Mesendoderm (in vitro differentiated cells): ENCODE data around the gene NT5C3B. TPM values are rescaled to one million over a fixed set of nuclear protein-coding genes. Genes with fewer than 3 reads are reported as not detected.
"Not testable (repeated sequence)": the region's sequence is repeated elsewhere in the genome, so short reads cannot be mapped to it uniquely, and the experiment has no call there.

ENCODE experiments used
- DNase-seq: peaks from one replicate; pipeline ENCODE4 v3.0.0; 2013
- H2AK5ac ChIP-seq: 2 replicates; pipeline ENCODE4 v1.6.1; 2013; ENCODE audit warnings: low read length, inconsistent platforms
- H2BK120ac ChIP-seq: 2 replicates; pipeline ENCODE4 v1.6.1; 2013; ENCODE audit warnings: low read depth, mild to moderate bottlenecking, low read length, moderate library complexity, mixed read lengths
- H2BK15ac ChIP-seq: replicated peaks from 2 replicates; pipeline ENCODE4 v1.6.1; 2013; ENCODE audit warnings: low read depth, mild to moderate bottlenecking, moderate library complexity
- H2BK5ac ChIP-seq: 2 replicates; pipeline ENCODE4 v1.6.1; 2013; ENCODE audit warnings: low read length, inconsistent platforms
- H3K18ac ChIP-seq: 2 replicates; pipeline ENCODE4 v1.6.1; 2013; ENCODE audit warnings: mild to moderate bottlenecking, low read length, mixed read lengths
- H3K23ac ChIP-seq: one replicate; pipeline ENCODE4 v1.6.1; 2013; ENCODE audit warnings: low read length
- H3K27ac ChIP-seq: 2 replicates; pipeline ENCODE4 v1.5.1; 2013; ENCODE audit warnings: low read depth, mild to moderate bottlenecking, inconsistent platforms, low read length, moderate library complexity
- H3K27me3 ChIP-seq: 2 replicates; pipeline ENCODE4 v1.6.1; 2013; ENCODE audit warnings: low read length, control low read depth, mild to moderate bottlenecking, inconsistent platforms; ENCODE audit not compliant: insufficient read depth, poor library complexity
- H3K36me3 ChIP-seq: 2 replicates; pipeline ENCODE4 v1.6.1; 2013; ENCODE audit warnings: low read length, inconsistent platforms; ENCODE audit not compliant: control insufficient read depth, insufficient read depth
- H3K4ac ChIP-seq: one replicate; pipeline ENCODE4 v1.6.1; 2013; ENCODE audit warnings: low read depth, mild to moderate bottlenecking, low read length, moderate library complexity
- H3K4me1 ChIP-seq: 2 replicates; pipeline ENCODE4 v1.6.1; 2013; ENCODE audit warnings: low read depth, low read length, inconsistent platforms; ENCODE audit not compliant: control insufficient read depth
- H3K4me2 ChIP-seq: 2 replicates; pipeline ENCODE4 v1.6.1; 2013; ENCODE audit warnings: low read length
- H3K4me3 ChIP-seq: 2 replicates; pipeline ENCODE4 v1.5.1; 2013; ENCODE audit warnings: mild to moderate bottlenecking, low read length
- H3K56ac ChIP-seq: one replicate; pipeline ENCODE4 v1.6.1; 2013; ENCODE audit warnings: low read length
- H3K79me1 ChIP-seq: 2 replicates; pipeline ENCODE4 v1.6.1; 2013; ENCODE audit warnings: low read length, inconsistent platforms
- H3K79me2 ChIP-seq: 2 replicates; pipeline ENCODE4 v1.6.1; 2013; ENCODE audit warnings: mild to moderate bottlenecking, low read length; ENCODE audit not compliant: control insufficient read depth, insufficient read depth
- H3K9ac ChIP-seq: 2 replicates; pipeline ENCODE4 v1.6.1; 2013; ENCODE audit warnings: low read length, inconsistent platforms
- H4K5ac ChIP-seq: one replicate; pipeline ENCODE4 v1.6.1; 2013; ENCODE audit warnings: low read length
- H4K8ac ChIP-seq: one replicate; pipeline ENCODE4 v1.6.1; 2013; ENCODE audit warnings: low read depth, mild to moderate bottlenecking, control low read depth, low read length, moderate library complexity
- whole genome bisulfite sequencing: extraction: QIAGEN DNeasy Blood & Tissue Kit; methylation state at CpG from one replicate; pipeline ENCODE4 v1.1.7; 2013; ENCODE audit warnings: low lambda C conversion rate, missing lambda C conversion rate; ENCODE audit not compliant: insufficient coverage; ENCODE audit errors: extremely low coverage; 5-methylcytosine and 5-hydroxymethylcytosine counted together
- polyA plus RNA-seq, 2 experiments: library from polyadenylated mRNA; stranded (reverse); fragments of 200-250 nt; gene quantifications; one replicate each; pipeline ENCODE4 v1.2.3, GENCODE V29; 2013

The NT5C3B gene
- 57.5 TPM for polyA plus RNA-seq (2013, experiment 1 of 2)
- 59.6 TPM for polyA plus RNA-seq (2013, experiment 2 of 2)

DNA sequence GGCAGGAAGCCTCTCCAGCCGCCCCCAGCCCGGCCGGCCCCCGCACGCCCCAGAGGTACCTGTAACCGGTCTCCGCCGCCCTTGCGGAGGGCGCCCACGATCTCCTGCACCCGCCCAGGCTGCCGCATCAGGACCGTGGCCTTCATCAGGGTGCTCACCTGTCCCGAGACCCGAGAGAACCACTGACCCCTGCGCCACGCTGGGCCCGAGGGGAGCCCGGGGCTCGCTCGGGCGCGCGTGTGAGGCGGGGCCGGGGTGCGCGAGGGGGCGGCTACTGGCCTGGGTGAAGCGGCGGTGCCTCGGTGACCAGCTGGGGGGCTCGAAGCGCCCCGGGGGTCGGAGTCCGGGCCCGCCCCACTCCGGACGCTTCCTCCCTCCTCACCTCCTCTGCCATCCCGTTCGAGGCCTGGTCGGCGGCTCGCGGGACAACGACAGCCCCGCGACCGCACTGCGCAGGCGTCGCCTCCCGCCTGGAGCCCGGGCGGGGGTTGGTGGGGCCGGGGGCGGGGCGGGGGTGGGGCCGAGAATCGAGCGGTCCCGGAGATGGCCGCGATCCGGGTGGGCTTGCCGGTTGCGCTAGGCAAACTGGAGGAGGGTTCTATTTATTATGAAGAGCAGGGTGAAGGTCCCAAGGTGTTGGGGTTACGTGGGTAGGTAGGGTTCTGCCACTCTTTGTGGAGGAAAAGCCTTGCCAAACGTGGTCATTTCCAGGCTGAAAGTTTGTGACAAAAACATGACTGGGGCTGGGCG, at the start of gene NT5C3B:
TSS of gene NT5C3B (minus strand) at position 433 of the 750 bp plus-strand sequence. CDS start at position 394, 39 bp downstream.
- H4K8ac ChIP-seq, result peak within 1 kb of the TSS; percentile 57
- peak within 1 kb of the TSS; percentile 97 for H3K56ac ChIP-seq
- WGBS, result no CpG with 5 or more reads among the region's 72 CpGs
- H3K4me1 ChIP-seq, result peaks cover 2% of the 10 kb centered on the region
- no peak within 1 kb of the TSS for H3K27ac ChIP-seq
- no peak within 1 kb of the TSS for H2BK15ac ChIP-seq
- DNase-seq, result peak; percentile 48
- peak within 1 kb of the TSS; percentile 63 for H3K4ac ChIP-seq
- no peak within 1 kb of the TSS for H2AK5ac ChIP-seq
- no peaks in the 10 kb centered on the region for H3K79me2 ChIP-seq
- H4K5ac ChIP-seq, result no peak within 1 kb of the TSS
- H3K79me1 ChIP-seq, result peaks cover 1% of the 10 kb centered on the region
- H3K36me3 ChIP-seq, result peaks cover 2% of the 10 kb centered on the region
- peak within 1 kb of the TSS; percentile 87 for H3K4me3 ChIP-seq
- no peak within 1 kb of the TSS for H2BK120ac ChIP-seq
- H3K4me2 ChIP-seq, result peak within 1 kb of the TSS; percentile 70
- H3K27me3 ChIP-seq, result no peaks in the 10 kb centered on the region
- no peak within 1 kb of the TSS for H3K23ac ChIP-seq
- peak within 1 kb of the TSS; percentile 92 for H3K9ac ChIP-seq
- peak within 1 kb of the TSS; percentile 53 for H3K18ac ChIP-seq
- H2BK5ac ChIP-seq, result no peak within 1 kb of the TSS

GRCh38 chr17:41885733-41886132, 49.7 kb upstream of the NT5C3B start:
- Histone ChIP-seq H3K4me2 (no peak overlapping the region), H3K4me3 (no peak overlapping the region), H3K4me1 (no peaks in the 10 kb centered on the region), H2AK5ac (no peak overlapping the region), H3K79me2 (peaks cover 2% of the 10 kb centered on the region), H3K4ac (no peak overlapping the region), H3K56ac (no peak overlapping the region), H3K18ac (no peak overlapping the region), H4K5ac (no peak overlapping the region), H2BK15ac (no peak overlapping the region), H3K27ac (no peak overlapping the region), H4K8ac (no peak overlapping the region), H3K36me3 (peaks cover 41% of the 10 kb centered on the region), H3K9ac (no peak overlapping the region), H2BK5ac (no peak overlapping the region), H3K23ac (no peak overlapping the region), H2BK120ac (no peak overlapping the region), H3K79me1 (peaks cover 16% of the 10 kb centered on the region), H3K27me3 (no peaks in the 10 kb centered on the region)
- peak; percentile 22 for DNase-seq
- no CpG with 5 or more reads among the region's 6 CpGs for WGBS

DNA sequence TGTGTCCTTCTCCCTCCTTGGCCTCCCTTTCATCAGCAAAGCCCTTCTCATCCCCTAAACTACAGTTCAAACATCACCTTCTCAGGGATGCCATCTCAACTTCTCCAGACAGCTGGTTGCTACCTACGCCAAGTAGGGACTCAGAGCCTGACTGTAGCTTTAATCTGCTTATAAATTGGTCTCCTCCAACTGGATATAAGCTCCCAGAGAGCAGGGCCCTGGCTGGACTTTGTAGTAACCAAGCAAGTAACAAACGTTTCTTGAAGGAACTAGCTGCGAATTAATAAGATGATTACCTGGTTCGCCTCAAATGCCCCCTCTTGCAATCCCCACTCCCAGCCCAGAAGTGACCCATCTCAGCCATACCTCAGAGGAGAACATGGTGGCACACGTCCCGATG, 46.7 kb upstream of the NT5C3B start:
- Histone ChIP-seq H2BK5ac (no peak overlapping the region), H3K4me1 (no peaks in the 10 kb centered on the region), H3K79me2 (peaks cover 2% of the 10 kb centered on the region), H4K5ac (no peak overlapping the region), H4K8ac (no peak overlapping the region), H2BK15ac (no peak overlapping the region), H3K27ac (no peak overlapping the region), H3K36me3 (peaks cover 49% of the 10 kb centered on the region), H3K56ac (no peak overlapping the region), H2AK5ac (no peak overlapping the region), H3K27me3 (no peaks in the 10 kb centered on the region), H2BK120ac (no peak overlapping the region), H3K4me2 (no peak overlapping the region), H3K23ac (no peak overlapping the region), H3K4ac (no peak overlapping the region), H3K18ac (no peak overlapping the region), H3K4me3 (no peak overlapping the region), H3K79me1 (peaks cover 18% of the 10 kb centered on the region), H3K9ac (no peak overlapping the region)
- no CpG with 5 or more reads among the region's 6 CpGs for WGBS
- no peak for DNase-seq

DNA sequence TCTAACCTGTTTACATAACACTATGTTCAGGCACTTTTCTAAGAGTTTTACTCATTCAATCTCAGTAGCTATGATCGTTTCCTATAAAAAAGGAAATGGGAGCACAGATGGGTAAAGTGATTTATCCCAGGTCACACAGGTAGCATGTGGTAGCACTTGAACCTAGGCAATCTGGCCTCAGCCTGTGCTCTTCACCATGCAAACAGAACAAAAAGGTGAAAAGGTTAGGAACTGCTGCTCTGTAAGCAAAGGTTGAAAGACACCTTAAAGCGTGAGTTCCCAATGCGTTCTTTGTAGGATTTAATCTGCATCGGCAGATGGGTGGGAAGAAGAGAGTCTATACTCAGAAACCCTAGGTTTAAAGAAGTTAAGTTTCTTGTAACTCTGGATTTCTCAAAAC, 44.1 kb upstream of the NT5C3B start:
- Histone ChIP-seq H3K36me3 (peaks cover 39% of the 10 kb centered on the region), H4K8ac (no peak overlapping the region), H3K4me2 (no peak overlapping the region), H3K9ac (no peak overlapping the region), H3K79me2 (peaks cover 2% of the 10 kb centered on the region), H2BK15ac (no peak overlapping the region), H3K4ac (no peak overlapping the region), H3K79me1 (peaks cover 14% of the 10 kb centered on the region), H4K5ac (no peak overlapping the region), H2BK120ac (no peak overlapping the region), H3K56ac (no peak overlapping the region), H3K4me3 (no peak overlapping the region), H3K4me1 (no peaks in the 10 kb centered on the region), H2AK5ac (no peak overlapping the region), H3K27ac (no peak overlapping the region), H2BK5ac (no peak overlapping the region), H3K27me3 (no peaks in the 10 kb centered on the region), H3K23ac (no peak overlapping the region), H3K18ac (no peak overlapping the region)
- WGBS, result no CpG with 5 or more reads among the region's 4 CpGs
- no peak for DNase-seq

- peaks cover 40% of the 10 kb centered on the region for H3K36me3 ChIP-seq
- not testable (repeated sequence) for H2BK15ac ChIP-seq, H3K4me2 ChIP-seq, H3K27ac ChIP-seq, H3K4ac ChIP-seq, H3K79me1 ChIP-seq, DNase-seq, H4K5ac ChIP-seq, H3K4me3 ChIP-seq, H2BK120ac ChIP-seq, H3K4me1 ChIP-seq, H3K18ac ChIP-seq, H3K9ac ChIP-seq, H2AK5ac ChIP-seq, H3K56ac ChIP-seq, H4K8ac ChIP-seq, H3K79me2 ChIP-seq, H3K23ac ChIP-seq, H3K27me3 ChIP-seq, H2BK5ac ChIP-seq
- WGBS, result no CpG with 5 or more reads among the region's 9 CpGs
Measured at GRCh38 chr17:41874293-41874670, 38.2 kb upstream of the NT5C3B start.
